NT2/D1 (cell line): Measurements from ENCODE around the gene GZF1.

ENCODE experiments used
- SUZ12 ChIP-seq: IDR thresholded peaks from 2 replicates; pipeline ENCODE4 v1.6.1; 2011; ENCODE audit not compliant: insufficient read length, insufficient read depth; ENCODE audit errors: extremely low read depth
- YY1 ChIP-seq: IDR thresholded peaks from 2 replicates; pipeline ENCODE4 v1.6.1; 2011; ENCODE audit not compliant: insufficient read length, insufficient read depth
- ZNF274 ChIP-seq: IDR thresholded peaks from 2 replicates; pipeline ENCODE4 v1.6.1; 2011; ENCODE audit warnings: mild to moderate bottlenecking, low read depth, low read length

GRCh38 chr20:23367770-23368169 lies 5.8 kb downstream of the GZF1 start:
- TF ChIP-seq ZNF274: no peak
- TF ChIP-seq YY1: no peak
- TF ChIP-seq SUZ12: no peak
